IPS DF 4.7 (cell line): Measurements from ENCODE around the gene NLGN3.

Experiments used
- DNase-seq: peaks from one replicate; pipeline ENCODE4 v3.0.0-alpha.2; 2013; ENCODE audit warnings: low spot score; ENCODE audit errors: extremely low read depth

Gene NLGN3

DNA sequence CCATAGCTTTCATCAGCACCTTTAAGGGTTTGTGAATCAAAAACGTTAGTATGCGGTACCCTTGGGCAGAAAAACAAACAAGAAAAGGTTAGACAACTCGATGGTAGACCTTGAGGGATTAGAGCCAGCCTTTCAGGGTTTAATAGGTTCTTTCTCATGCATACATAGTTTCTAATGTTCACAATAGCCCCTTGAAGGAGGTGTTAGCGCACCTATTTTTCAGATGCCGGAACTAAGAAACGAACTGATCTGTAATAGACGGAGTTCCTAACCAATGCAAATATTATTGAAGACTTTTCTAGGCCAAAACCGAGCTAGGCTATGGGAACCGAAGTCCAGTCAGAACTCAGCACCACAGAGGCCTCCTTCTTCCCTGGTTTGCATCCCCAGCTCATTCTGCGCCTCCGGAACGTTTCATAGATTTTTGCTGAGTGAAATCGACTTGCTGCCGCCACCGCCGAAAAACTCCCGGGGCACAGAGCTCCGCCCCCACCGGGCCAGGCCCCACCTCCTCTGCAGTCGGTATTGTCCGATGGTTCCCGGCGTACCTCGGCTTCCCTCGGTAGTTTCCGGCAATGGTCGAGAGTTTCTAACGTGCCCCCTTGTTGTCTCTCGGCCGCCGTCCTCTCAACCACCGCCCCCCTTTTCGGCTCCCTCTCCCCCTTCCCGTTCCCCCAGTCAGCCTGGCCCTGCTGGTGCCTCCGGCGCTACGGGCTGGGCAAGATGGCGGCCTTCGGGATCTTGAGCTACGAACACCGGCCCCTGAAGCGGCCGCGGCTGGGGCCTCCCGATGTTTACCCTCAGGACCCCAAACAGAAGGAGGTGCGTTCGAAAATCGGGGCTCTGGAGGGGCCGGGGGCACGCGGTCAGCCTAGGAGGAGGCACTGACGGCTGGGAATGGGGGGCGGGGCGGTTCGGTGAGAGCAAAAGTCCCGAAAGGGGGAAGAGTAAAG is 26.3 kb upstream of the NLGN3 start, which contains the start of gene MED12:
MED12 (plus strand) TSS at position 565 of the 953 bp plus-strand sequence; CDS start at position 724, 159 bp downstream.
- no peak for DNase-seq

DNA sequence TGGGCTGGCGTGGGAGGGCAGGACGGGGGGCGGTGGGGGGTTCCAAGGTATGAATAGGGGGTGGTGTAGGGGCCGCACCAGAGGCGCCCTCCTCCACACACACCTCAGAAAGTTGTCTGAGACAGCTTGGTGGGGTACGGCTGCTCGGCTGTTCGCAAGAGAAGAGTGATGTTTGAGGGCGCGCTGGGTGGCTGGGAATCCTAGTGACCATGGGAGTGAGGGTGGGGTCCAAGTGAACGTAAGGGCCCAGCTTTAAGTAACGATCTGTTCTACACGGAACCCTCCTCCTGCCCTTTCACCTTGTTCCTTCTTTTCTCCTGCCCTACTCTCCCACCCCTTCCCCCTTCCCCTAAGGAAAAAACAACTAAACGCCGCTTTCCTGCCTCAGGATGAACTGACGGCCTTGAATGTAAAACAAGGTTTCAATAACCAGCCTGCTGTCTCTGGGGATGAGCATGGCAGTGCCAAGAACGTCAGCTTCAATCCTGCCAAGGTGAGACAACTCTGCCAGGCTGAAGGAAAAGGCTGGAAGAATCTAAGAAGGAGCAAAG is 25.6 kb upstream of the NLGN3 start:
- DNase-seq: no peak

DNA sequence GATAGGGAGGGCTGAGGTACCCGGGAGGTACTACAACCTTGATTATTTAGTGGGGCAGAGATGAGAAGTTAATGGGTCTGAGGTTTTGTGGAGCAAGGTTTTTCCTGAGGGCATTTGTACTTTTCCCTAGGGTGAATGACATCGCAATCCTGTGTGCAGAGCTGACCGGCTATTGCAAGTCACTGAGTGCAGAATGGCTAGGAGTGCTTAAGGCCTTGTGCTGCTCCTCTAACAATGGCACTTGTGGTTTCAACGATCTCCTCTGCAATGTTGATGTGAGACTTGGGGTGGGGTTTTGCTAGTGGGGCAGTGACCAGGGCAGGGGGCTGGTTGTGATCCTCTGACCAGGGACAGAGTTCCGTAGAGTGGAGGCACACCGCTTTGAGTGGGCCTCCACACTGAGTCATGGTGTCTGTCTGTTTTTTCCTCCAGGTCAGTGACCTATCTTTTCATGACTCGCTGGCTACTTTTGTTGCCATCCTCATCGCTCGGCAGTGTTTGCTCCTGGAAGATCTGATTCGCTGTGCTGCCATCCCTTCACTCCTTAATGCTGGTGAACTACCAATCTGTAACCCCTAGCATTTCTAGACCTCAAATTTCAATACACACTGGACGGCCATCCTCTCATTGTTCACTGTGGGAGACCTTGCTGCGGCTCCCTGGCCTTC is 16.3 kb upstream of the NLGN3 start:
- no peak for DNase-seq

- no peak for DNase-seq
These were observed 15.5 kb upstream of the NLGN3 start for GRCh38 chrX:71128915-71129765.

DNA sequence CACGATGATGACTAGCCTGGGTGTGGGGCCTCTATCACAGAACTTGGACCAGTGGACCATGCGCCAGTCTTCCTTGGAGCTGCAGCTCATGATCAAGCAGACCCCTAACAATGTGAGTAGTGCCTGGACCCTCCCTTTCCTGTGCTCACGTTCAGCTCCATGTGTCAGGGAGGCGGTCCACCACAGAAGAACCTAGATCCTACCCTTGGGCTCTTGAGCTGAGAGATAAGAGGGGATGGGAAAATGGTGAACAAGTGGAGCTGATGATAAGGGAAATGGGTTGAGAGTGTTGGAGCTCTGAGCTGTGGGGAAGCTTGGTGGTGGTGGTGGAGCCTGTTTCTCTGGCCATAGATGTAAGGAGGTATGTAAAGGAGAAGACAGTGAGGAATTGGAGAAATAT is 13.1 kb upstream of the NLGN3 start:
- DNase-seq: no peak

- DNase-seq: no peak
These were observed 4.2 kb upstream of the NLGN3 start for GRCh38 chrX:71140440-71140839.

DNA sequence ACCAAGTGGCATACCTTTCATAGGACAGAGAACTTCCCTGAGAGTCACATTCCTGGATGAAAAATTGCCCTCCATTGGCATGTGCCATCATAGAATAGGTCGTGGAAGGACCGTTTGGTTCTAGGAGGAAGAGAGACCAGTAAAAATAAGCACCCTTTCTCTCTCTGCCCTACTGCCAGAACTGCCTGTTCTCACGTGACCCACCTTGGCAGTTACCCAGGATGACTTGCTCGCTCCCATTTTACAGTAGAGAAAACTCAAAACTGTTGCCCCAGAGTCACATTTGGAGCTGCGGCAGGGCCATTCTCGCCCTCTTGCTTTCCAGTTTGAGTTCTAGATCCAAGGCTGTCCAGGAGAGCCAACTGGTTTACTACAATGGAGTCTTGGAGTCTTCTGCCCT is 1.1 kb upstream of the NLGN3 start:
- no peak for DNase-seq

- no peak for DNase-seq
These were observed 3.0 kb downstream of the NLGN3 start for GRCh38 chrX:71147496-71148277.

DNA sequence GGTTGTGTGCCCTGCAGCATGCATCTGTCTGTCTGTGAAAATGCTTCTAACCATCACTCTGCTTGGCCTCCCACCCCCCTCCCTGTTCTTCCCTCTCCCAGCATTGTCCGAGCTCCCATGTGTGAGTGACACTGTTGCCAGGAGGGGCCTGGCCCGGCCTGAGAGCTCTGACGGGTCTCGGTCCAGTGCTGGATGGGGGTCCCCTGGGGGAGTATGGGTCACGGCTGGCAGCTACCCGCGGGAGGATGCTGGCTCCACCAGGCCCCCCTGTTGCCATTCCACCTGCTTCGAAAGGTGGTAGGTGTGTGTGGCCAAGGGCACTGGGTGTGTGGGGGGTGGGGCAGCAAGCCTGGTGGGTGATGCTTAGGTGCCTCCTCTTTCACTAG is 3.6 kb downstream of the NLGN3 start:
- DNase-seq: no peak

GRCh38 chrX:71151366-71151765 is 6.7 kb downstream of the NLGN3 start:
- no peak for DNase-seq

DNA sequence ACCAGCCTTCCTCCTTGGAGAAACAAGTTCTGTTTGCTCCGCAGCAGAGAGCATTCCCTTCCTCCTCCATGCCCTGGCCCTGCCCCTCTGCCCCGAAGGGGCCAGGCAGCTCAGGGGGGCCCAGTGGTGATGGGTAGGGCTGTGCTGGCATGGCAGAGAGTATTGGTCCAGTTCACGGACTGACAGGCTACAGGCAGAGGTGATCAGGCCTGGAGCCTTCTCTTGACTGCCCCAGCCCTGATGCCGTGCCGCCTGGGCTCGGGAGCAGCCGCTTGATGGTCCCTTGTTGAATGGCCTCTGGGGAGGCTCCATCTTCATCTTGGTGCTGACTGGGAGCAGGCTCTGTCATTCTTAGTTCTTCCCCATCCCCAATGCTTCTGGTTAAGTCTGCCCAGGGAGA is 9.6 kb downstream of the NLGN3 start:
- no peak for DNase-seq

- DNase-seq: no peak
These were observed 10.0 kb downstream of the NLGN3 start for GRCh38 chrX:71154641-71155040.

- no peak for DNase-seq
These were observed 14.0 kb downstream of the NLGN3 start for GRCh38 chrX:71158603-71159002.

- no peak for DNase-seq
These were observed 14.7 kb downstream of the NLGN3 start for GRCh38 chrX:71159335-71159734.

DNA sequence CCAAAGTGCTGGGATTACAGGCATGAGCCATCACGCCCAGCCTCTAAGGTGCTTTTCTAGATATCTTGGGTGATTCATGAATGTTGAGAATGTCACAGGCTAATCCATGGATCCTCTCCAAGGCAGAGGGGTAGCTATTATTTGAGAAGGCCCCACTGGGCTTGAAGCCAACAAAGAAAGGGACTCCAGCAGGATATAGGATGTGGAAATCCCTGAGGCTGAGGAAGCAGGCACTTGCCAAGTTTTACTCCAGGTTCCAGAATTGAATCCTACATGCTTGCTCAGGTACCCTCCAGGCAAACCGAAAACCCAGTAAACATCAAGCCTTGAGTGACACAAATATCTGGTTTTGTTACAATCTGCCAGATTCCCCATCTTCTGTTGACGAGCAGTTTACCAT is 15.8 kb downstream of the NLGN3 start:
- DNase-seq: no peak

DNA sequence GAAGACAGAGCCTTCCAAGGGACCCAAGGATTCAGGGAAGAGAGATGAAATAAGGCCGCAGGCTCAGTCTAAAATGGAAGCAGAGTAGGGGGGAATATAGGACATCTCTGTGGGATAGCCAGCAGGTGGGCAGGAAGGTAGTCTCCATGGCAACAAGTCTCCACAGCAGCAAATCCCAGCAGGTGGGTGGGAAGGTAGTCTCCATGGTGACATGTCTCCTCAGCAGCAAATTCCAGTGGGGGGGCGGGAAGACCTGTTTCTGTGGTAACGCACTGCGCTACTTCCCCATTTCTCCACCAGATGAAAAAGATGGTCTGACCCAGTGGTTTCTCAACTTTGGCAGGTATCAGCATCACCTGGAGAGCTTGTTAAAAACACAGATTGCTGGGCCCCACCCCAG is 18.3 kb downstream of the NLGN3 start:
- no peak for DNase-seq

GRCh38 chrX:71164071-71164470 is 19.4 kb downstream of the NLGN3 start:
- DNase-seq: no peak

DNA sequence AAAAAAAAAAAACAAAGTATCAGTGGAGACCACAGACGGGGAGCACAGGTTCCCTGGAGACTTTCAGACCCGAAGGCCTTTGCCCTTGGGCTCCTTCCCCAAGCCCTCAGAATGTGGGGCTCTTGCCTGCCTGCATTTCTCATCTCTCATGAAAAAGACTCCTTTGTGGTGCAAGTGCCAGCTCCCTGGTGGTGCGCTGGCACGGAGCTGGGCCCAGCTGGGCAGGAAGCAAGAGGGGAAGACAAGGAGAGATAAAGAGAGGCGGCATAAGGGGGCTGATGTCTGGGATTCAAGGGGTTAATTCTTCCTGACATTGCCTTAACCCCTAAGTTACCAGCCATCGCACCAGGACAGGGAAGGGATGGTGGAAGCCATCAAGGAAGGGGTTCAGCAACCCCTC is 21.8 kb downstream of the NLGN3 start:
- DNase-seq: no peak

DNA sequence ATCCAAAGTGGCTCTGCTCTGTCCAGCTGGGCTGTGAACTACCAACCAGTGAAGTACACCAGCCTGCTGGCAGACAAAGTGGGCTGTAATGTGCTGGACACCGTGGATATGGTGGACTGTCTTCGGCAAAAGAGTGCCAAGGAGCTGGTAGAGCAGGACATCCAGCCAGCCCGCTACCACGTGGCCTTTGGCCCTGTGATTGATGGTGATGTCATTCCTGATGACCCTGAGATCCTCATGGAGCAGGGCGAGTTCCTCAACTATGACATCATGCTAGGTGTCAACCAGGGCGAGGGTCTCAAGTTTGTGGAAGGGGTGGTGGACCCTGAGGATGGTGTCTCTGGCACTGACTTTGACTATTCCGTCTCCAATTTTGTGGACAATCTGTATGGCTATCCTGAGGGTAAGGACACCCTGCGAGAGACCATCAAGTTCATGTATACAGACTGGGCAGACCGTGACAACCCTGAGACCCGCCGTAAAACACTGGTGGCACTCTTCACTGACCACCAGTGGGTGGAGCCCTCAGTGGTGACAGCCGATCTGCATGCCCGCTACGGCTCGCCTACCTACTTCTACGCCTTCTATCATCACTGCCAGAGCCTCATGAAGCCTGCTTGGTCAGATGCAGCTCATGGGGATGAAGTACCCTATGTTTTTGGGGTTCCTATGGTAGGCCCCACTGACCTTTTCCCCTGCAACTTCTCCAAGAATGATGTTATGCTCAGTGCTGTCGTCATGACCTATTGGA is 22.6 kb downstream of the NLGN3 start:
- DNase-seq: no peak

- no peak for DNase-seq
These were observed 23.5 kb downstream of the NLGN3 start for GRCh38 chrX:71168134-71168533.
